GM12878 (cell line): ENCODE results near the gene PDCD6IP. TPM values are rescaled to one million over a fixed set of nuclear protein-coding genes. Genes with fewer than 3 reads are reported as not detected.

Experiments
- ATAC-seq: fragments of 200-7000 bp; cut with Tn5 transposase; 3 replicates; pipeline ENCODE4 v1.9.1; 2020; ENCODE audit warnings: mild to moderate bottlenecking, moderate library complexity
- BruUV-seq: library from RNA; stranded (reverse); fragments of 400-500 nt; replicated peaks from 2 replicates; lab custom pipeline; 2021; lab: Mats Ljungman, UMichigan
- CTCF ChIA-PET: fragments of 300-600 bp; sonication (Branson Sonifier 250); formaldehyde crosslinking; extraction: SDS; loops from one replicate; lab custom pipeline; 2021; ENCODE audit warnings: inconsistent platforms; lab: Yijun Ruan, JAX
- POLR2A ChIA-PET: fragments of 350-600 bp; formaldehyde crosslinking; extraction: SDS; loops from one replicate; lab custom pipeline; 2021; ENCODE audit warnings: inconsistent platforms; lab: Charles Lee
- RAD21 ChIA-PET: fragments of 300-600 bp; sonication (Branson Sonifier 250); formaldehyde crosslinking; loops from one replicate; lab custom pipeline; 2023; ENCODE audit warnings: antibody characterized with exemption; ENCODE audit not compliant: unreplicated experiment; lab: Charles Lee
- SMC1A ChIA-PET: fragments of 300-600 bp; sonication (Branson Sonifier 250); formaldehyde crosslinking; loops from one replicate; lab custom pipeline; 2023; ENCODE audit not compliant: unreplicated experiment, uncharacterized antibody; lab: Charles Lee
- DNase-seq: peaks from one replicate; pipeline ENCODE4 v3.0.0-alpha.2; 2011; ENCODE audit warnings: low read depth, low spot score
- FAIRE-seq: peaks from 3 replicates; lab custom pipeline; 2011; peaks lifted over from hg19 to GRCh38; lab: Jason Lieb, UNC
- H2AFZ ChIP-seq: 2 replicates; pipeline ENCODE4 v1.6.0; 2011; ENCODE audit warnings: low read depth, low read length, control low read depth; ENCODE audit not compliant: control insufficient read depth
- H3K27ac ChIP-seq: 2 replicates; pipeline ENCODE4 v1.5.1; 2011; ENCODE audit warnings: control low read depth; ENCODE audit not compliant: control insufficient read depth, insufficient read depth
- H3K27me3 ChIP-seq, 2 experiments: replicated peaks in 1 of 2; 2 replicates each; pipeline versions ENCODE4 v1.6.0 to v1.6.1; 2011; ENCODE audit warnings: low read length in 1 of 2; ENCODE audit not compliant: control insufficient read depth in 2 of 2, insufficient read depth in 2 of 2
- H3K36me3 ChIP-seq, 2 experiments: 2 replicates each; pipeline ENCODE4 v1.5.1; 2011; ENCODE audit warnings: low read length in 1 of 2; ENCODE audit not compliant: control insufficient read depth in 2 of 2, insufficient read depth in 2 of 2
- H3K4me1 ChIP-seq: 2 replicates; pipeline ENCODE4 v1.6.1; 2011; ENCODE audit warnings: mild to moderate bottlenecking, low read length, moderate library complexity, mixed read lengths; ENCODE audit not compliant: control insufficient read depth, insufficient read depth
- H3K4me2 ChIP-seq: 2 replicates; pipeline ENCODE4 v1.6.0; 2011; ENCODE audit warnings: control low read depth; ENCODE audit not compliant: control insufficient read depth, insufficient read depth
- H3K4me3 ChIP-seq: fragments of 200-600 bp; sonication (generic); 2 replicates; pipeline ENCODE4 v1.5.1; 2016
- H3K79me2 ChIP-seq: 2 replicates; pipeline ENCODE4 v1.6.0; 2011; ENCODE audit warnings: low read length; ENCODE audit not compliant: control insufficient read depth, insufficient read depth
- H3K9ac ChIP-seq: 2 replicates; pipeline ENCODE4 v1.8.0; 2011; ENCODE audit warnings: low read length, control low read depth, mixed read lengths; ENCODE audit not compliant: control insufficient read depth, insufficient read depth
- H3K9me3 ChIP-seq: replicated peaks from 3 replicates; pipeline ENCODE4 v1.5.1; 2011; ENCODE audit warnings: mild to moderate bottlenecking, low read length; ENCODE audit not compliant: control insufficient read depth, insufficient read depth
- H4K20me1 ChIP-seq: 2 replicates; pipeline ENCODE4 v1.6.0; 2011; ENCODE audit not compliant: control insufficient read depth, insufficient read depth
- CEBPZ ChIP-seq: fragments of 150-350 bp; IDR thresholded peaks from 2 replicates; pipeline ENCODE4 v1.6.1; 2016; ENCODE audit warnings: low read depth, low read length
- EGR1 ChIP-seq, 2 experiments: IDR thresholded peaks; 1 replicate in 1 of 2; 2 replicates in 1 of 2; pipeline ENCODE4 v1.6.1; 2011 to 2012; ENCODE audit warnings: low read depth in 2 of 2, low read length in 2 of 2, borderline replicate concordance in 1 of 2, mild to moderate bottlenecking in 1 of 2, moderate library complexity in 1 of 2
- JUND ChIP-seq: IDR thresholded peaks from 2 replicates; pipeline ENCODE4 v1.6.1; 2012; ENCODE audit warnings: low read depth, mild to moderate bottlenecking, low read length, improper control_type of control experiment, moderate library complexity
- MYB ChIP-seq: fragments of 150-350 bp; IDR thresholded peaks from 2 replicates; pipeline ENCODE4 v1.6.1; 2014; ENCODE audit warnings: mild to moderate bottlenecking, low read depth, low read length, borderline replicate concordance
- POLR2AphosphoS2 ChIP-seq: IDR thresholded peaks from 2 replicates; pipeline ENCODE4 v1.6.1; 2011; ENCODE audit warnings: low read depth, mild to moderate bottlenecking, low read length, improper control_type of control experiment, moderate library complexity
- SPI1 ChIP-seq: IDR thresholded peaks from 2 replicates; pipeline ENCODE4 v1.6.1; 2011; ENCODE audit warnings: low read depth, mild to moderate bottlenecking, low read length, moderate library complexity, borderline replicate concordance; ENCODE audit not compliant: insufficient read depth
- ZNF384 ChIP-seq: IDR thresholded peaks from 2 replicates; pipeline ENCODE4 v1.6.1; 2012; ENCODE audit warnings: low read depth, mild to moderate bottlenecking, low read length, improper control_type of control experiment, borderline replicate concordance
- WGBS: methylation state at CpG from one replicate; pipeline ENCODE4 v1.1.6; 2016; ENCODE audit warnings: low lambda C conversion rate; ENCODE audit not compliant: insufficient replicate concordance, insufficient coverage; ENCODE audit errors: missing lambda C conversion rate; 5-methylcytosine and 5-hydroxymethylcytosine counted together
- in situ Hi-C: fragments of 300-500 bp; cut with MboI; formaldehyde crosslinking; loops from 9 replicates; pipeline ENCODE4 v1.14.3; 2018; ENCODE audit warnings: mixed read lengths
- intact Hi-C: fragments of 100-400 bp; cut with micrococcal nuclease; formaldehyde crosslinking; loops from one replicate; pipeline ENCODE4 v1.14.2; 2022; ENCODE audit not compliant: unreplicated experiment
- polyA plus RNA-seq, 11 experiments: library from polyadenylated mRNA; depleted of rRNA in 4 of 11; unstranded in 6 of 11; stranded (reverse) in 5 of 11; fragments of >200 nt; fragmentation: Nextera tagmentation in 4 of 11; fragmentation: Illumina TruSeq in 1 of 11; extraction: Ambion mirVana in 4 of 11; extraction: Trizol in 1 of 11; gene quantifications; 1 replicate in 1 of 11; 2 replicates in 10 of 11; pipeline versions ENCODE4 v1.2.1 to v1.2.3, GENCODE V29; 2011 to 2016; ENCODE audit warnings: inconsistent platforms in 2 of 11, missing spikeins in 2 of 11, low read depth in 1 of 11
- total RNA-seq, 4 experiments: library from RNA; depleted of rRNA in 3 of 4; stranded (reverse); fragments of >200 nt in 3 of 4; fragmentation: Illumina TruSeq in 1 of 4; extraction: Trizol in 1 of 4; gene quantifications; 2 replicates each; pipeline versions ENCODE4 v1.2.1 to v1.2.3, GENCODE V29; 2013 to 2021
- TF ChIP-seq, protein P1 (sequence below): IDR thresholded peaks from 2 replicates; pipeline ENCODE4 v1.6.1; 2011; ENCODE audit warnings: borderline replicate concordance, low read depth, mild to moderate bottlenecking, moderate library complexity, mixed read lengths, low read length; ENCODE audit not compliant: insufficient read depth; ENCODE audit errors: extremely low read length
- TF ChIP-seq, protein P2 (sequence below): IDR thresholded peaks from 2 replicates; pipeline ENCODE4 v1.6.1; 2011; ENCODE audit warnings: borderline replicate concordance, low read depth, mild to moderate bottlenecking, moderate library complexity, low read length; ENCODE audit not compliant: insufficient read depth, poor library complexity, severe bottlenecking

Gene PDCD6IP
- total and polyA plus RNA-seq, 10 of the 15 experiments (the other 5 are each of a cell fraction or from before 2014, with no cell fraction given) = 16.0 to 169 (median 81.2) TPM

DNA sequence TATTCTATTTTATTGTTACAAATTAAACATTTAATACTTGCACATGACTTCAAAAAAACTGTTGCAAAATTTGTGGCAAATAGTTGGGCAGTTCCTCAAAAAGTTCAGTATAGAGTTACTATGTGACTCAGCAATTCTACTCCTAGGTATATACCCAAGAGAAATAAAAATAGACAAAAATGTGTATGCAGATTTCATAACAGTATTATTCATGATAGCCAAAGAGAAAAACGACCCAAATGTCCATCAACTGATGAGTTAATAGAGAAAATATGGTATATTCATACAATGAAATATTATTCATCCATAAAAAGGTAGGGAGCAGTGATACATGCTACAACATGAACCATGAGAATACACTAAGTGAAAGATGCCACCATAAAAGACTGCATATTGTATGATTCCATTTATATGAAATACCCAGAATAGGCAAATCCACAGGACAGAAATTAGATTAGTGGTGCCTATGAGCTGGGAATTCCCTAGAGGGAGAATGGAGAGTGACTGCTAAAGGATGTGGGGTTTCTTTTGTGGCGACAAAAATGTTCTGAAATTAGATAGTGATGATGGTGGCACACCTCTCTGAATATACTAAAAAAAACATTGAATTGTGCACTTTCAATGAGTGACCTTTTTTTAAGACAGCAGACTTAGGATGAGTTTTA is 48.8 kb upstream of the PDCD6IP start:
- 0% methylated on average over 2 of the region's 2 CpGs for WGBS
- SMC1A ChIA-PET = interaction anchor here (1.2 kb wide), 1 partner anchor 10 kb away, joined by 3 read pairs; no protein-coding TSS in a partner anchor
- Histone ChIP-seq H3K4me1 (no peaks in the 10 kb centered on the region), H4K20me1 (no peaks in the 10 kb centered on the region), H3K4me2 (no peak overlapping the region)
- RAD21 ChIA-PET = no interaction called here
- CTCF ChIA-PET = interaction anchor here (0.9 kb wide), 1 partner anchor 51 kb away, joined by 4 read pairs; no protein-coding TSS in a partner anchor
- intact Hi-C loops = no loop called here
- TF ChIP-seq JUND (no peak), SPI1 (peak; percentile 32; the same call in 1 of the 2 replicates), POLR2AphosphoS2 (no peak)
- TF ChIP-seq, all 136 proteins: peak for 1
- DNase-seq (no peak), FAIRE-seq (no peak), ATAC-seq (no peak)
- no peaks in the 10 kb centered on the region for H3K27me3 ChIP-seq
- no peak overlapping the region for H3K4me3 ChIP-seq
- POLR2A ChIA-PET = no interaction called here
- no peak overlapping the region for H2AFZ ChIP-seq
- H3K79me2 ChIP-seq = no peaks in the 10 kb centered on the region
- H3K9ac ChIP-seq = no peak overlapping the region
- no peaks in the 10 kb centered on the region for H3K36me3 ChIP-seq
- H3K9me3 ChIP-seq = peaks cover 1% of the 10 kb centered on the region; the same call in 2 of the 3 replicates
- H3K27ac ChIP-seq = no peak overlapping the region
- no TSS peak for BruUV-seq
- in situ Hi-C loops = no loop called here

DNA sequence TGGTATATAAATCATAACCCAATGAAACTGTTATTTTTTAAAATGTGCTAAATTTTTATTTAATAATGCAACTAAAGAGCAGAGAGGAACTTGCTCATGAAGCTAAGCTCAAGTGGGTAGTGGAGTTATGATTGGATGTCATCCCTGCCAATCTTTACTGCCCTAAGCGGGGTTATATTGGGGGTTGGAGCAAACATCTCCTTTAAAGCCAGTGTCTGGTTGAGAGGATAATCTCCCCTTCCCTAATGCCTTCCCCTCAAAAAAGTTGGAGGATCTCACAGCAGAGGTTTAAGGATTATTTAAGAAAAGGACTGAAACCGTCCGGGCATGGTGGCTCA is 48.2 kb upstream of the PDCD6IP start:
- DNase-seq (no peak), FAIRE-seq (no peak), ATAC-seq (no peak)
- Histone ChIP-seq H3K4me3 (no peak overlapping the region), H3K9me3 (peaks cover 2% of the 10 kb centered on the region; the same call in 2 of the 3 replicates), H3K27ac (no peak overlapping the region), H3K4me2 (no peak overlapping the region), H3K36me3 (no peaks in the 10 kb centered on the region), H2AFZ (no peak overlapping the region), H3K79me2 (no peaks in the 10 kb centered on the region), H4K20me1 (no peaks in the 10 kb centered on the region), H3K9ac (no peak overlapping the region), H3K27me3 (no peaks in the 10 kb centered on the region), H3K4me1 (no peaks in the 10 kb centered on the region)
- ChIA-PET POLR2A (no interaction called here), CTCF (interaction anchor here (0.9 kb wide), 1 partner anchor 50 kb away, joined by 4 read pairs; no protein-coding TSS in a partner anchor), RAD21 (no interaction called here), SMC1A (interaction anchor here (1.2 kb wide), 1 partner anchor 9 kb away, joined by 3 read pairs; no protein-coding TSS in a partner anchor)
- intact Hi-C loops (no loop called here), in situ Hi-C loops (no loop called here)
- BruUV-seq = no TSS peak
- WGBS = 100% methylated on average over 3 of the region's 3 CpGs
- TF ChIP-seq, protein P1, sequence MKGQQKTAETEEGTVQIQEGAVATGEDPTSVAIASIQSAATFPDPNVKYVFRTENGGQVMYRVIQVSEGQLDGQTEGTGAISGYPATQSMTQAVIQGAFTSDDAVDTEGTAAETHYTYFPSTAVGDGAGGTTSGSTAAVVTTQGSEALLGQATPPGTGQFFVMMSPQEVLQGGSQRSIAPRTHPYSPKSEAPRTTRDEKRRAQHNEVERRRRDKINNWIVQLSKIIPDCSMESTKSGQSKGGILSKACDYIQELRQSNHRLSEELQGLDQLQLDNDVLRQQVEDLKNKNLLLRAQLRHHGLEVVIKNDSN = no peak
- TF ChIP-seq CEBPZ (no peak), MYB (no peak), EGR1 (IDR thresholded peaks at IDR 0.05; ENCODE audit: borderline replicate concordance in 1 of 2, low read depth in 2 of 2, low read length in 2 of 2) (no peak), ZNF384 (no peak)
- TF ChIP-seq, protein P2, sequence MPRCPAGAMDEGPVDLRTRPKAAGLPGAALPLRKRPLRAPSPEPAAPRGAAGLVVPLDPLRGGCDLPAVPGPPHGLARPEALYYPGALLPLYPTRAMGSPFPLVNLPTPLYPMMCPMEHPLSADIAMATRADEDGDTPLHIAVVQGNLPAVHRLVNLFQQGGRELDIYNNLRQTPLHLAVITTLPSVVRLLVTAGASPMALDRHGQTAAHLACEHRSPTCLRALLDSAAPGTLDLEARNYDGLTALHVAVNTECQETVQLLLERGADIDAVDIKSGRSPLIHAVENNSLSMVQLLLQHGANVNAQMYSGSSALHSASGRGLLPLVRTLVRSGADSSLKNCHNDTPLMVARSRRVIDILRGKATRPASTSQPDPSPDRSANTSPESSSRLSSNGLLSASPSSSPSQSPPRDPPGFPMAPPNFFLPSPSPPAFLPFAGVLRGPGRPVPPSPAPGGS = no peak
